HL-60/S4 (cell line): ENCODE results near the gene C1QTNF4.
"Not testable (repeated sequence)": the region's sequence is repeated elsewhere in the genome, so short reads cannot be mapped to it uniquely, and the experiment has no call there.

ENCODE experiments used
- in situ Hi-C: fragments of 300-500 bp; cut with MboI; formaldehyde crosslinking; loops from 2 replicates; pipeline ENCODE4 v1.14.3; 2022; ENCODE audit warnings: low sequenced_read_pairs

The C1QTNF4 gene

DNA sequence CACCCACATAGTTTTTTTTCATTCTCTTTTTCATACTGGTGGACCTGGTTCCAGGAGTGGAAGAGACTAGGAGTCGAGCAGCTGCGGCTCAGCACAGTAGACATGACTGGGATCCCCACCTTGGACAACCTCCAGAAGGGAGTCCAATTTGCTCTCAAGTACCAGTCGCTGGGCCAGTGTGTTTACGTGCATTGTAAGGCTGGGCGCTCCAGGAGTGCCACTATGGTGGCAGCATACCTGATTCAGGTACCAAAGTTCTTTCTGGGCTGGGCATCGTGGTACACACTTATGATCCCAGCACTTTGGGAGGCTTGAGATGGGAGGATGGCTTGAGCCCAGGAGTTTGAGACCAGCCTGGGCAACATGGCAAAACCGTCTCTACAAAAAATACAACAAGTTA, 24.6 kb downstream of the C1QTNF4 start:
- in situ Hi-C loops = no loop called here

DNA sequence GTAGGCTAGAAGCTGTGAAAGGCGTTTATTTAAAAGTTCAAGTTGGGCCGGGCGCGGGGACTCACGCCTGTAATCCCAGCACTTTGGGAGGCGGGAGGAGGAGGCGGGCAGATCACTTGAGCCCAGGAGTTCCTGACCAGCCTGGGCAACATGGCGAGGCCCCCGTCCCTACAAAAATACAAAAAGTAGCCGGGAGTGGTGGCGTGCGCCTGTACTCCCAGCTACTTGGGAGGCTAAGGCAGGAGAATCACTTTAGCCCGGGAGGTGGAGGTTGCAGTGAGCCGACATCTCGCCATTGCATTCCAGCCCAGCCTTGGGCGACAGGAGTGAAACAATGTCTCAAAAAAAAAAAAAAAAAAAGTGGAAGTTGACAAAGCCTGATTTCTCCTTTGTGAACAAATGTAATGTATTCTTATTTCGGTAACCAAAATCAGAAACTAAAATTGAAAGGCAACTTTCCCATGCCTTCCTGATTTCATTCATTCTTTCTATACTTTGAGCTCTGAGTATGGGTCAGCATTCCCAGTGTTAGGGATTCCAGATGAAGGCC, 28.0 kb downstream of the C1QTNF4 start:
- in situ Hi-C loops = no loop called here

- in situ Hi-C loops = no loop called here
Observed at GRCh38 chr11:47565340-47566148, 28.7 kb downstream of the C1QTNF4 start, which contains the start of gene PTPMT1. PTPMT1 (plus strand) TSS chr11:47565599; CDS start chr11:47565623, 24 bp downstream.

- in situ Hi-C loops = no loop called here
Observed at GRCh38 chr11:47564933-47565339, 29.3 kb downstream of the C1QTNF4 start.

DNA sequence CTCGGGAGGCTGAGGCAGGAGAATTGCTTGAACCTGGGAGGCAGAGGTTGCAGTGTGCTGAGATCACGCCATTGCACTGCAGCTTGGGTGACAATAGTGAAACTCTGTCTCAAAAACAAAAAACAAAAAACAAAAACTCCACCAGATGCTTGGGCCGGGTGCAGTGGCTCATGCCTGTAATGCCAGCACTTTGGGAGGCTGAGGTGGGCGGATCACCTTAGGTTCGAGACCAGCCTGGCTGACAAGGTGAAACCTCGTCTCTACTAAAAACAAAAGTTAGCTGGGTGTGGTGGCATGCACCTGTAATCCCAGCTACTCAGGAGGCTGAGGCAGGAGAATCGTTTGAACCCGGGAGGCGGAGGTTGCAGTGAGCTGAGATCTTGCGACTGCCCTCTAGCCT, 29.8 kb downstream of the C1QTNF4 start:
- in situ Hi-C loops = not testable (repeated sequence)

DNA sequence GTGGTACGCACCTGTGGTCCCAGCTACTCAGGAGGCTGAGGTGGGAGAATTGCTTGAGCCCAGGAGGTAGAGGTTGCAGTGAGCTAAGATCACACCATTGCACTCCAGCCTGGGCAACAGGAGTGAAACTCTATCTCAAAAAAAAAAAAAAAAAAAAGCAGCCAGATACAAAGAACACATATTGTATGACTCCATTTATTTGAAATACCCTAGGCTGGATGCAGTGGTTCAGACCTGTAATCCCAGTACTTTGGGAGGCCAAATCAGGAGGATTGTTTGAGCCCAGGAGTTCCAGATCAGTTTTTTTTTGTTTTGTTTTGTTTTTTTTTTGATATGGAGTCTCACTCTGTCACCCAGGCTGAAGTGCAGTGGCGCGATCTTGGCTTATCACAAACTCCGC, 31.8 kb downstream of the C1QTNF4 start:
- in situ Hi-C loops = not testable (repeated sequence)

- in situ Hi-C loops = no loop called here
Observed at GRCh38 chr11:47560426-47560825, 33.8 kb downstream of the C1QTNF4 start.

- in situ Hi-C loops = no loop called here
Observed at GRCh38 chr11:47558695-47559094, 35.5 kb downstream of the C1QTNF4 start.

GRCh38 chr11:47557004-47557403, 37.2 kb downstream of the C1QTNF4 start:
- in situ Hi-C loops = not testable (repeated sequence)

GRCh38 chr11:47553406-47553743, 40.8 kb downstream of the C1QTNF4 start:
- in situ Hi-C loops = no loop called here

DNA sequence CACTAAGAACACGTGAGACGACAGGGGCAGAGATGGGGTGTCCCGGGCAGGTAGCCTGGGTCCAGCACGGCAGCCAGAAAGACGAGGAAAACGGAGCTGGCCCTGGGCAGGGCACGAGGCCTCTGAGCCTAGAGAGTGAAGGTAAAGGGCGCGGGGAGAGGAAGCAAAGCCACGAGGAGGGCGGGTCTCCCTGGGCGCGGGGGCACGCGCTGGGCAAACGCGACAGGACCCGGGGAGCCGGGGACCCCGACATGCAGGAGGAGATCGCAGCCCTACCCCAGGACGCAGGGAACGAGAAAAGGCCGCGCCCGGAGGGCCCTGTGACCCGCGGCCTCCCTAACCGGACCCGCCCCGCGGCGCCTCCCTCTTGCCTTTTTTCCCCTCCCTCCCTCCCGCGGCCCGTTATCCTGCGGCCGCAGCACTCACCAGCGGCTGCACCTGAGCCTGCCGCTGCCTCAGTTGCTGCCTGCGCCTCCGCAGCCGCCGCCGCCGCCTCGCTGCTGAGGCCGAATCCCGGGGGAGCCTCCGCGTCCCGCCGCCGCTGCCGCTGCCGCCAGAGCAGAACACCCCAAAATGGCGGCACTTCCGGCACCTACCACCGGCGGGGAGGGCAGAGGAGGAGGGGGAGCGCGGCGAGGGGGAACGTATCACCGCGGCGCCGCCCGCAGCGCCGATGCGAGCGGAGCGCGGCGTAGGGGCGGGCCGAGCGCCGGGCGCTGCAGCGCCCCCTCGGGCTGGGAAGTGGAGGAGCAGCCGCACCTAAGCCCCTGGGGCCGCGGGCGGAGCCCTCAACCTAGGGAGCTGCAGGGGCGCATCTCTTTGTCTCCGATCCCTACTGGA, 41.4 kb downstream of the C1QTNF4 start, which contains the start of gene CELF1:
CELF1 (minus strand) TSS at position 567 of the 840 bp plus-strand sequence. CDS start 53,609 bp downstream, outside the sequence.
- in situ Hi-C loops = no loop called here

GRCh38 chr11:47552056-47552565, 42.1 kb downstream of the C1QTNF4 start:
- in situ Hi-C loops = no loop called here

DNA sequence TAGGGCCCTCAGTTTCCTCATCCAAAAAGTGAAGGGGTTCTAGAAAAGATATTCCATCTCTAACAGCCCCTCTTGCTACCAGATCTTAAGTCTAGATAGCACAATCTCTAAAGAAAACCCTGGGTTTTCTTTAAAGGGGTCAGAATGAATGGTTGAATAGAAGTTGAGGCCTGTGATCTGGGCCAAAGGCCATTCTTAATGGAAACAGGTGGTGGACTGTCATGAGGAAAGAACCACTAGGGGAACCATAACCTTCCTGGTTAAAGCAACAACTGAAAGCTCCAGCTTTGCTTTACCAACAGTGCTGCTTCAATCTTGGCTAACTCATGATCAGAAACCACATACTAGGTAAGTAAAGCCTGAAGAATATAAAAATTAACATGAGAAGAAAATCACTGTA, 43.1 kb downstream of the C1QTNF4 start:
- in situ Hi-C loops = no loop called here

DNA sequence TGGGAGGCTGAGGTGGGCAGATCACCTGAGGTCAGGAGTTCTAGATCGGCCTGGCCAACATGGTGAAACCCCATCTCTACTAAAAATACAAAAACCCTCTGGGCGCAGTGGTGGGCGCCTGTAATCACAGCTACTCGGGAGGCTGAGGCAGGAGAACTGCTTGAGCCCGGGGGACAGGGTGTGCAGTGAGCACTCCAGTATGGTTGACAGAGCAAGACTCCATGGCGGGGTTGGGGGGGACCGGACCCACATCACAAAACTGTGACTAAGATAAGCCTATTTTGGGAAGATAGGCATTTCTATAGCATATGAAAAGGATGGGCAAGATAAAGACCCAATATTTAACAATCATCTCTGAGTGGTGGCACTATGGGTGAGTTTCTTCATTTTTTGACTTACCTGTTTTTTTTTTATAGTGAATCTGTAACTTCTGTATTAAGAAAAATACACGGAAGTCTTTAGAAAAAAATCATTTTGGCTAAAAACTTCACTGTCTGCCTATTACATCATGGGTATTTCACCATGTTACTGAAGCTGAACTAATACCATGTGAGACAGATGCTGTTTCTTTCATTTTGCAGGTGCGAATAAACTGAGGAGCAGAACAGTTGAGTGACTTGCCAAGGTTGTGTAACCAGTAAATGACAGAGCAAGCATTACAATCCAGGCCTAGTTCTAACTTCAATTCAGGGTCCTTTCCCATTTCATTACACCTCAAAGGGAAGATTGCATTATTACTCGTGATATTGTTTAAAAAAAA, 43.7 kb downstream of the C1QTNF4 start:
- in situ Hi-C loops = no loop called here

DNA sequence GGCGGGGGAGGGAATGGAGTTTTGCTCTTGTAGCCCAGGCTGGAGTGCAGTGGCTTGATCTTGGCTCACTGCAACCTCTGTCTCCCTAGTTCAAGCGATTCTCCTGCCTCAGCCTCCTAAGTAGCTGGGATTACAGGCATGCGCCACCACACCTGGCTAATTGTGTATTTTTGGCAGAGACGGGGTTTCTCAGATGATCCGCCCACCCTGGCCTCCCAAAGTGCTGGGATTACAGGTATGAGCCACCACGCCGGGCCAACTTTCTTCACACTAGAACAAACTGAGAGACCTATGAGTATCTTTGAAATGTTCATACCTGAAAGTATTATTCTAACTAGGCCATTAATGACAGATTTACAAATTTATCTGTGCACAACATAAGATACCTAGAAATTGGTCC, 47.9 kb downstream of the C1QTNF4 start:
- in situ Hi-C loops = not testable (repeated sequence)

- in situ Hi-C loops = no loop called here
Observed at GRCh38 chr11:47545298-47545697, 48.9 kb downstream of the C1QTNF4 start.

GRCh38 chr11:47541070-47541469, 53.1 kb downstream of the C1QTNF4 start:
- in situ Hi-C loops = no loop called here

- in situ Hi-C loops = no loop called here
Observed at GRCh38 chr11:47539681-47540039, 54.6 kb downstream of the C1QTNF4 start.
